Loucy (cell line): ENCODE data around the gene HMGB2.

ENCODE experiments used
- H2AFZ ChIP-seq: fragments of 200-600 bp; sonication (generic); 2 replicates; pipeline ENCODE4 v1.6.0; 2016; ENCODE audit warnings: antibody characterized with exemption, mild to moderate bottlenecking, low read length, moderate library complexity
- H3F3A ChIP-seq: fragments of 200-600 bp; 2 replicates; pipeline ENCODE4 v1.6.0; 2016; ENCODE audit warnings: antibody characterized with exemption, low read depth, mild to moderate bottlenecking
- H3K27me3 ChIP-seq: fragments of 200-600 bp; sonication (generic); 2 replicates; pipeline ENCODE4 v1.6.1; 2014; ENCODE audit warnings: low read length, mild to moderate bottlenecking; ENCODE audit not compliant: insufficient read depth, poor library complexity, severe bottlenecking
- H3K36me3 ChIP-seq: fragments of 200-600 bp; sonication (generic); 2 replicates; pipeline ENCODE4 v1.6.1; 2016; ENCODE audit warnings: low read length; ENCODE audit not compliant: insufficient read depth
- H3K4me1 ChIP-seq: fragments of 200-600 bp; sonication (generic); 2 replicates; pipeline ENCODE4 v1.5.1; 2014; ENCODE audit warnings: low read length, mild to moderate bottlenecking; ENCODE audit not compliant: insufficient read depth, poor library complexity, severe bottlenecking
- H3K4me2 ChIP-seq: fragments of 200-600 bp; sonication (generic); 2 replicates; pipeline ENCODE4 v1.6.0; 2014; ENCODE audit warnings: antibody characterized with exemption, low read length, low read depth, mild to moderate bottlenecking; ENCODE audit not compliant: poor library complexity, severe bottlenecking
- H3K4me3 ChIP-seq: fragments of 200-600 bp; sonication (generic); 2 replicates; pipeline ENCODE4 v1.5.1; 2014; ENCODE audit warnings: low read length, mild to moderate bottlenecking, mixed read lengths; ENCODE audit not compliant: poor library complexity, severe bottlenecking
- H3K79me2 ChIP-seq: fragments of 200-600 bp; sonication (generic); 2 replicates; pipeline ENCODE4 v1.6.1; 2014; ENCODE audit warnings: low read length; ENCODE audit not compliant: insufficient read depth
- H3K9ac ChIP-seq: fragments of 200-600 bp; sonication (generic); 2 replicates; pipeline ENCODE4 v1.6.0; 2014; ENCODE audit warnings: mild to moderate bottlenecking, low read depth, low read length, moderate library complexity; ENCODE audit not compliant: poor library complexity, severe bottlenecking
- H3K9me2 ChIP-seq: fragments of 200-600 bp; sonication (generic); replicated peaks from 2 replicates; pipeline ENCODE4 v1.6.1; 2016; ENCODE audit warnings: low read depth, low read length, mixed read lengths
- H3K9me3 ChIP-seq: fragments of 200-600 bp; sonication (generic); 2 replicates; pipeline ENCODE4 v1.6.1; 2014; ENCODE audit warnings: mild to moderate bottlenecking, antibody characterized with exemption, low read length, low read depth; ENCODE audit not compliant: insufficient read depth
- H4K20me1 ChIP-seq: fragments of 200-600 bp; sonication (generic); 2 replicates; pipeline ENCODE4 v1.6.0; 2014; ENCODE audit warnings: antibody characterized with exemption, low read length, mild to moderate bottlenecking; ENCODE audit not compliant: insufficient read depth, poor library complexity, severe bottlenecking
- CTCF ChIP-seq: fragments of 200-600 bp; sonication (generic); conservative IDR thresholded peaks from 2 replicates; pipeline ENCODE4 v1.5.1; 2014; ENCODE audit warnings: mild to moderate bottlenecking, antibody characterized with exemption, low read length
- EZH2phosphoT487 ChIP-seq: fragments of 200-600 bp; IDR thresholded peaks from 2 replicates; pipeline ENCODE4 v1.6.1; 2018; ENCODE audit warnings: antibody characterized with exemption, mild to moderate bottlenecking, moderate library complexity, borderline replicate concordance

Gene HMGB2

GRCh38 chr4:173380987-173381386 is 46.8 kb upstream of the HMGB2 start:
- Histone ChIP-seq H4K20me1 (peaks cover 10% of the 10 kb centered on the region), H3K4me2 (peak overlapping the region; percentile 17)
- TF ChIP-seq EZH2phosphoT487, result no peak
- TF ChIP-seq CTCF, result no peak

GRCh38 chr4:173379929-173380328 is 45.8 kb upstream of the HMGB2 start:
- Histone ChIP-seq H3K27me3 (no peaks in the 10 kb centered on the region), H3F3A (no peaks in the 10 kb centered on the region), H3K9ac (no peak overlapping the region), H2AFZ (no peak overlapping the region), H3K4me2 (no peak overlapping the region), H3K79me2 (peaks cover 53% of the 10 kb centered on the region), H4K20me1 (peaks cover 20% of the 10 kb centered on the region), H3K4me3 (no peak overlapping the region), H3K9me2 (no peaks in the 10 kb centered on the region), H3K4me1 (peaks cover 28% of the 10 kb centered on the region), H3K9me3 (no peaks in the 10 kb centered on the region), H3K36me3 (peaks cover 12% of the 10 kb centered on the region; the same call in 1 of the 2 replicates)
- TF ChIP-seq EZH2phosphoT487, result no peak
- no peak for TF ChIP-seq CTCF

More at GRCh38 chr4:173380987-173381386, 46.8 kb upstream of the HMGB2 start:
- peaks cover 12% of the 10 kb centered on the region; the same call in 1 of the 2 replicates for H3K36me3 ChIP-seq
- H2AFZ ChIP-seq, result no peak overlapping the region
- H3K4me3 ChIP-seq, result no peak overlapping the region
- no peaks in the 10 kb centered on the region for H3K9me2 ChIP-seq
- H3K9ac ChIP-seq, result peak overlapping the region; percentile 16
- H3K4me1 ChIP-seq, result peaks cover 18% of the 10 kb centered on the region
- H3K79me2 ChIP-seq, result peaks cover 43% of the 10 kb centered on the region
- no peaks in the 10 kb centered on the region for H3F3A ChIP-seq
- H3K9me3 ChIP-seq, result no peaks in the 10 kb centered on the region
- H3K27me3 ChIP-seq, result no peaks in the 10 kb centered on the region

- no peaks in the 10 kb centered on the region for H3F3A ChIP-seq
- peaks cover 47% of the 10 kb centered on the region for H4K20me1 ChIP-seq
- H3K36me3 ChIP-seq, result peaks cover 12% of the 10 kb centered on the region; the same call in 1 of the 2 replicates
- no peak overlapping the region for H2AFZ ChIP-seq
- peaks cover 77% of the 10 kb centered on the region for H3K79me2 ChIP-seq
- H3K4me2 ChIP-seq, result peak overlapping the region; percentile 80
- peak overlapping the region; percentile 10 for H3K9ac ChIP-seq
- TF ChIP-seq EZH2phosphoT487, result no peak
- H3K9me3 ChIP-seq, result no peaks in the 10 kb centered on the region
- H3K4me1 ChIP-seq, result peaks cover 34% of the 10 kb centered on the region
- H3K27me3 ChIP-seq, result no peaks in the 10 kb centered on the region
- peak overlapping the region; percentile 98 for H3K4me3 ChIP-seq
- no peaks in the 10 kb centered on the region for H3K9me2 ChIP-seq
Observed at GRCh38 chr4:173374588-173374987, 40.4 kb upstream of the HMGB2 start.
